Left renal cortex interstitium (tissue), 4 donors: ENCODE results near the gene FGFR2. TPM values are rescaled to one million over a fixed set of nuclear protein-coding genes. Genes with fewer than 3 reads are reported as not detected.

Experiments
- DNase-seq, 4 donors: peaks; one replicate each; pipeline ENCODE4 v3.0.0-alpha.2; 2013; ENCODE audit warnings: low read depth in 4 of 4, low spot score in 2 of 4, missing footprints in 1 of 4
- polyA plus RNA-seq, 4 donors: library from polyadenylated mRNA; unstranded; fragments of 120-200 nt; gene quantifications; one replicate each; pipeline ENCODE4 v1.2.1, GENCODE V29; 2013; ENCODE audit not compliant: insufficient read length in 4 of 4

Gene FGFR2
- polyA plus RNA-seq, 4 donors: 96.3 to 110 (median 106) TPM

GRCh38 chr10:121592155-121592890, 5.9 kb downstream of the FGFR2 start:
- no peak for DNase-seq

GRCh38 chr10:121591186-121591585, 7.1 kb downstream of the FGFR2 start:
- DNase-seq: no peak

- DNase-seq: no peak
Observed at GRCh38 chr10:121590772-121591171, 7.5 kb downstream of the FGFR2 start.

- no peak for DNase-seq
Observed at GRCh38 chr10:121589553-121589952, 8.7 kb downstream of the FGFR2 start.

- no peak for DNase-seq
Observed at GRCh38 chr10:121583857-121584256, 14.4 kb downstream of the FGFR2 start.

GRCh38 chr10:121583258-121583657, 15.0 kb downstream of the FGFR2 start:
- no peak for DNase-seq

- DNase-seq: no peak
Observed at GRCh38 chr10:121580276-121581116, 17.7 kb downstream of the FGFR2 start.

- no peak for DNase-seq
Observed at GRCh38 chr10:121579656-121580055, 18.6 kb downstream of the FGFR2 start.

GRCh38 chr10:121578965-121579364, 19.3 kb downstream of the FGFR2 start:
- DNase-seq: no peak

- DNase-seq: no peak
Observed at GRCh38 chr10:121578298-121578697, 19.9 kb downstream of the FGFR2 start.

- DNase-seq: no peak
Observed at GRCh38 chr10:121577568-121577967, 20.7 kb downstream of the FGFR2 start.

GRCh38 chr10:121576139-121576538, 22.1 kb downstream of the FGFR2 start:
- no peak for DNase-seq

- no peak for DNase-seq
Observed at GRCh38 chr10:121574519-121575166, 23.6 kb downstream of the FGFR2 start.

- DNase-seq: no peak
Observed at GRCh38 chr10:121573538-121573941, 24.7 kb downstream of the FGFR2 start.

GRCh38 chr10:121572859-121573537, 25.2 kb downstream of the FGFR2 start:
- no peak for DNase-seq

- no peak for DNase-seq
Observed at GRCh38 chr10:121570315-121570714, 27.9 kb downstream of the FGFR2 start.

- DNase-seq: no peak
Observed at GRCh38 chr10:121568275-121568674, 30.0 kb downstream of the FGFR2 start.

GRCh38 chr10:121567569-121567968, 30.7 kb downstream of the FGFR2 start:
- no peak for DNase-seq

- no peak for DNase-seq
Observed at GRCh38 chr10:121566755-121567154, 31.5 kb downstream of the FGFR2 start.

- no peak for DNase-seq
Observed at GRCh38 chr10:121559326-121560026, 38.8 kb downstream of the FGFR2 start.
